DOHH2 (cell line): Measurements from ENCODE around the gene TFAM.

Experiments
- EZH2phosphoT487 ChIP-seq: fragments of 200-600 bp; sonication (generic); IDR thresholded peaks from 2 replicates; pipeline ENCODE4 v1.6.1; 2017; ENCODE audit warnings: borderline replicate concordance, mild to moderate bottlenecking, antibody characterized with exemption, low read length, moderate library complexity, mixed read lengths
- TF ChIP-seq, protein P1 (sequence below): fragments of 200-600 bp; sonication (generic); IDR thresholded peaks from one replicate; pipeline ENCODE4 v1.5.1; 2014; ENCODE audit warnings: antibody characterized with exemption, mild to moderate bottlenecking, low read depth, low read length; ENCODE audit not compliant: poor library complexity, severe bottlenecking

DNA sequence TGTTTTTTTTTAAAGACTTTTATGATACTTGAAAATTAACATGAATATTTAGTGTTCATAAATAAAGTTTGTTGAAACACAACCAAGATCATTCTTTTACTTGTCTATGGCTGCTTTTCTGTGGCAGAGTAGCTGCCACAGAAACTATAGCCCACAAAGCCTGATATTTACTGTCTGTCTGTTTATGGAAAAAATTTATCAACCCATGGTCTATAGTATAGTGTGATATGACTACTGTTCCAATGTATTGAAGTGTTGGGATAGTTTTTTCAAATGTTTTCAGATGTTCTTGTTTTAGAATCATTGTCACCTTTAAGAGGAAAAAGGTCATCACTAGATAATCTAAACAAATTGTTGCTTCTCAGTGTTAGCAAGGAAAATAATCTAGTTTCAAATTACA lies 10.8 kb downstream of the TFAM start:
- TF ChIP-seq, protein P1, sequence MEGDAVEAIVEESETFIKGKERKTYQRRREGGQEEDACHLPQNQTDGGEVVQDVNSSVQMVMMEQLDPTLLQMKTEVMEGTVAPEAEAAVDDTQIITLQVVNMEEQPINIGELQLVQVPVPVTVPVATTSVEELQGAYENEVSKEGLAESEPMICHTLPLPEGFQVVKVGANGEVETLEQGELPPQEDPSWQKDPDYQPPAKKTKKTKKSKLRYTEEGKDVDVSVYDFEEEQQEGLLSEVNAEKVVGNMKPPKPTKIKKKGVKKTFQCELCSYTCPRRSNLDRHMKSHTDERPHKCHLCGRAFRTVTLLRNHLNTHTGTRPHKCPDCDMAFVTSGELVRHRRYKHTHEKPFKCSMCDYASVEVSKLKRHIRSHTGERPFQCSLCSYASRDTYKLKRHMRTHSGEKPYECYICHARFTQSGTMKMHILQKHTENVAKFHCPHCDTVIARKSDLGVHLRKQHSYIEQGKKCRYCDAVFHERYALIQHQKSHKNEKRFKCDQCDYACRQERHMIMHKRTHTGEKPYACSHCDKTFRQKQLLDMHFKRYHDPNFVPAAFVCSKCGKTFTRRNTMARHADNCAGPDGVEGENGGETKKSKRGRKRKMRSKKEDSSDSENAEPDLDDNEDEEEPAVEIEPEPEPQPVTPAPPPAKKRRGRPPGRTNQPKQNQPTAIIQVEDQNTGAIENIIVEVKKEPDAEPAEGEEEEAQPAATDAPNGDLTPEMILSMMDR, result no peak
- no peak for TF ChIP-seq EZH2phosphoT487
